ENCODE measurements around the gene SLC7A1.

DNA sequence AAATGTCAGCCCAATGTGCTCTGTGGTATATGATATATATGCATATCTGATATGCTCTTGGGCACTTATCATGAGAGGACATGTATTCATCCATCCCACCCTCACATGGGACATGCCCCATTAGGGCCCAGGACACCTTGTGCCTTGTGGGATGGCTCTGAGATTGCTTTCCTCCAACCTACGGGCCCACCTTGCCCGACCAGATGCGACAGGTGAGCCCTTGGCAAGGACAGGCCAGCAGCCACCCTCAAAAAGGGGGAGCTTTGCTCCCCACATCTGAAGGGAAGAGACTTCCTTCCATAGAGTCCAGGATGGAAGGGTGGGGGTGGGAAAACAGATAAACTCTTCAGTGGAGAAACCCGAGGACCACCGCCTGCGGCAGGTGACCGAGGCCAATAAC, 58.6 kb downstream of the SLC7A1 start:
- no peak for TF ChIP-seq SP1 (IDR thresholded peaks at IDR 0.05)
- no peak for TF ChIP-seq HNF4A (conservative IDR thresholded peaks at IDR 0.05)
- TF ChIP-seq GABPA (IDR thresholded peaks at IDR 0.05 in 1 of 2, conservative IDR thresholded peaks at IDR 0.05 in 1 of 2): no peak
- no peak for TF ChIP-seq CTCF (IDR thresholded peaks at IDR 0.05; ENCODE audit: low read depth, low read length, missing input control)
- no peak for TF ChIP-seq TAF1 (conservative IDR thresholded peaks at IDR 0.05)
- TF ChIP-seq RXRA (IDR thresholded peaks at IDR 0.05): no peak
- TF ChIP-seq FOXA1 (IDR thresholded peaks at IDR 0.05): no peak
- TF ChIP-seq NR2F2 (IDR thresholded peaks at IDR 0.05): no peak
- TF ChIP-seq, protein P1, sequence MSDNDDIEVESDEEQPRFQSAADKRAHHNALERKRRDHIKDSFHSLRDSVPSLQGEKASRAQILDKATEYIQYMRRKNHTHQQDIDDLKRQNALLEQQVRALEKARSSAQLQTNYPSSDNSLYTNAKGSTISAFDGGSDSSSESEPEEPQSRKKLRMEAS (IDR thresholded peaks at IDR 0.05): no peak
- no peak for TF ChIP-seq ATF3 (IDR thresholded peaks at IDR 0.05)
- TF ChIP-seq, protein P2, sequence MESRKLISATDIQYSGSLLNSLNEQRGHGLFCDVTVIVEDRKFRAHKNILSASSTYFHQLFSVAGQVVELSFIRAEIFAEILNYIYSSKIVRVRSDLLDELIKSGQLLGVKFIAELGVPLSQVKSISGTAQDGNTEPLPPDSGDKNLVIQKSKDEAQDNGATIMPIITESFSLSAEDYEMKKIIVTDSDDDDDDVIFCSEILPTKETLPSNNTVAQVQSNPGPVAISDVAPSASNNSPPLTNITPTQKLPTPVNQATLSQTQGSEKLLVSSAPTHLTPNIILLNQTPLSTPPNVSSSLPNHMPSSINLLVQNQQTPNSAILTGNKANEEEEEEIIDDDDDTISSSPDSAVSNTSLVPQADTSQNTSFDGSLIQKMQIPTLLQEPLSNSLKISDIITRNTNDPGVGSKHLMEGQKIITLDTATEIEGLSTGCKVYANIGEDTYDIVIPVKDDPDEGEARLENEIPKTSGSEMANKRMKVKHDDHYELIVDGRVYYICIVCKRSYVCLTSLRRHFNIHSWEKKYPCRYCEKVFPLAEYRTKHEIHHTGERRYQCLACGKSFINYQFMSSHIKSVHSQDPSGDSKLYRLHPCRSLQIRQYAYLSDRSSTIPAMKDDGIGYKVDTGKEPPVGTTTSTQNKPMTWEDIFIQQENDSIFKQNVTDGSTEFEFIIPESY (IDR thresholded peaks at IDR 0.05): no peak
- TF ChIP-seq REST (IDR thresholded peaks at IDR 0.05): no peak
